ENCODE results near the gene RBCK1. TPM values are rescaled to one million over a fixed set of nuclear protein-coding genes. Genes with fewer than 3 reads are reported as not detected.

RBCK1 gene
- total RNA-seq, 4 donors from 2014 or later: 49.9 to 88.1 (median 52.9) TPM

DNA sequence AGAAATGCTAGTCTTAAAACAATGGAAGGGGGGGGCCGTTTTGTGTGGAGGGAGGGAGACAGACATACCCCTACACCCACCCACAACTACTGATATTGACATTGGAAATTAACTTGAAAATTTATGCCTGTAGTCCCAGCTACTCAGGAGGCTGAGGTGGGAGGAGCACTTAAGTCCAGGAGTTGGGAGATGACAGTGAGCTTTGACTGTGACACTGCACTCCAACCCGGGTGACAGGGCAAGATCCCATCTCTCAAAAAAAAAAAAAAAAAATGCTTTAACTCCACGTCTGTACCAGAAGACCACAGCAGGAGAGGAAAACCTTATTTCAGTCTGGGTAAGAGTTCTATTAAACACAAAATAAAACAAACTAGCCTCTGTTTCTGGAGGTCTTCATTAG lies 52.1 kb downstream of the RBCK1 start:
- TF ChIP-seq, protein P1, sequence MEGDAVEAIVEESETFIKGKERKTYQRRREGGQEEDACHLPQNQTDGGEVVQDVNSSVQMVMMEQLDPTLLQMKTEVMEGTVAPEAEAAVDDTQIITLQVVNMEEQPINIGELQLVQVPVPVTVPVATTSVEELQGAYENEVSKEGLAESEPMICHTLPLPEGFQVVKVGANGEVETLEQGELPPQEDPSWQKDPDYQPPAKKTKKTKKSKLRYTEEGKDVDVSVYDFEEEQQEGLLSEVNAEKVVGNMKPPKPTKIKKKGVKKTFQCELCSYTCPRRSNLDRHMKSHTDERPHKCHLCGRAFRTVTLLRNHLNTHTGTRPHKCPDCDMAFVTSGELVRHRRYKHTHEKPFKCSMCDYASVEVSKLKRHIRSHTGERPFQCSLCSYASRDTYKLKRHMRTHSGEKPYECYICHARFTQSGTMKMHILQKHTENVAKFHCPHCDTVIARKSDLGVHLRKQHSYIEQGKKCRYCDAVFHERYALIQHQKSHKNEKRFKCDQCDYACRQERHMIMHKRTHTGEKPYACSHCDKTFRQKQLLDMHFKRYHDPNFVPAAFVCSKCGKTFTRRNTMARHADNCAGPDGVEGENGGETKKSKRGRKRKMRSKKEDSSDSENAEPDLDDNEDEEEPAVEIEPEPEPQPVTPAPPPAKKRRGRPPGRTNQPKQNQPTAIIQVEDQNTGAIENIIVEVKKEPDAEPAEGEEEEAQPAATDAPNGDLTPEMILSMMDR (IDR thresholded peaks at IDR 0.05): no peak
- ATAC-seq (ENCODE audit: low FRiP score) (no peak), DNase-seq (ENCODE audit: low spot score) (no peak)

DNA sequence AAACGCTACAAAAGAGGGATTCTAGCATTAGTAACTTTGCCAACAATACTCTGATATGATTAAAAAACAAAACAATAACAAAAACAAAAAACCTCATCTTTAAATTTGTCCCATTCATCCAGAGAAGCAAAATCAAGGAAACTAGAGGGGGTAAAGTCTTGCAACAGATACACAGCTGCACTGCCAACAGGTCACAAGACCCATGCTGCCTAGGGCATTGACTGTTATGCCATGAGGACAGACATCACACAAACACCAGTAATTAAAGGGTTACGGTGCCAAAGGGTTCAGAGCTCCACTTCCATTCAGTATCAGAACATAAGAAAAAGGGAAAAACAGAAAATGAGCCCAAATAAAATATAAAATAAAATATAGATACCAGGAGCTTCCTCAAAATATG lies 52.6 kb downstream of the RBCK1 start:
- TF ChIP-seq, protein P1 (IDR thresholded peaks at IDR 0.05): no peak
- no peak for DNase-seq (ENCODE audit: low spot score)
- no peak for ATAC-seq (ENCODE audit: low FRiP score)

DNA sequence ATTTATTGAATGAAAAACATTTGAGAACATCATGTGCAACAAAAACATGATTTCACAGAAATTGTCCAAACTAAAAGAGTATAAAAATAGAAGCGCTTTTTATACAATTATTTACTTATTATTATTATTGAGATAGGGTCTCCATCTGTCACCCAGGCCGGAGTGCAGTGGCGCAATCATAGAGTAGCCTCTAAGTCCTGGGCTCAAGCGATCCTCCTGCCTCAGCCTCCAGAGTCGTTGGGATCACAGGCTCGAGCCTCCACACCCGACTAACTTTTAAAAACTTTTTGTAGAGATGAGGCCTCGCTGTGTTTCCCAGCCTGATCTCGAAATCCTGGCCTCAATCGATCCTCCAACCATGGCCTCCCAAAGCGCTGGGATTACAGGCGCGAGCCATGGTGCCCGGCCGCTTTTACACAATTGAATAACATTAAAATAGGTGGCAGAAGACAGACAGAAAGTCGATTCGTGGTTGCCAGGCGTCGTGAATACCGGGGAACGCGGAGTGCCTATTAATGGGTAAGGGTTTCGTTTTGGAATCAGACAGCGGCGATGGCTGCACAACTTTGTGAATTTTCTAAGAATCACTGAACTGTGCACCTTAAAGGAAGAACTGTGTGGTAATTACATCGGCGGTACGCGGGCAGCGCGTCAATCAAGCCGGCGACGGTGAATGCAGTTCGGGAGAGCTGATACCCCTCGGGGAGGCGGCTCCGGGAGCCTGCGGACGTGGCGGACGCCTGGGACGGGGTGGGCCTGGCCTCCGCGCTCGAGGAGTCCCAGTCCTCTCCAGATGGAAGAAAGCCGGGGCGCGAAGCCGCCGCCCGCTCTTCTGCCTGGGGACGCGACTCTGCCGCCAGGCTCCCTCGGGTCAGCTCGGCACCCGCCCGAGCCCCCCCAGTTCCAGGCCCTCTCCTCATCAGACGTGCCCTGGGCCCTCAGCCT lies 53.4 kb downstream of the RBCK1 start:
- TF ChIP-seq, protein P1 (IDR thresholded peaks at IDR 0.05): no peak
- DNase-seq (ENCODE audit: low spot score): no peak
- peak; percentile 64 for ATAC-seq (ENCODE audit: low FRiP score)

DNA sequence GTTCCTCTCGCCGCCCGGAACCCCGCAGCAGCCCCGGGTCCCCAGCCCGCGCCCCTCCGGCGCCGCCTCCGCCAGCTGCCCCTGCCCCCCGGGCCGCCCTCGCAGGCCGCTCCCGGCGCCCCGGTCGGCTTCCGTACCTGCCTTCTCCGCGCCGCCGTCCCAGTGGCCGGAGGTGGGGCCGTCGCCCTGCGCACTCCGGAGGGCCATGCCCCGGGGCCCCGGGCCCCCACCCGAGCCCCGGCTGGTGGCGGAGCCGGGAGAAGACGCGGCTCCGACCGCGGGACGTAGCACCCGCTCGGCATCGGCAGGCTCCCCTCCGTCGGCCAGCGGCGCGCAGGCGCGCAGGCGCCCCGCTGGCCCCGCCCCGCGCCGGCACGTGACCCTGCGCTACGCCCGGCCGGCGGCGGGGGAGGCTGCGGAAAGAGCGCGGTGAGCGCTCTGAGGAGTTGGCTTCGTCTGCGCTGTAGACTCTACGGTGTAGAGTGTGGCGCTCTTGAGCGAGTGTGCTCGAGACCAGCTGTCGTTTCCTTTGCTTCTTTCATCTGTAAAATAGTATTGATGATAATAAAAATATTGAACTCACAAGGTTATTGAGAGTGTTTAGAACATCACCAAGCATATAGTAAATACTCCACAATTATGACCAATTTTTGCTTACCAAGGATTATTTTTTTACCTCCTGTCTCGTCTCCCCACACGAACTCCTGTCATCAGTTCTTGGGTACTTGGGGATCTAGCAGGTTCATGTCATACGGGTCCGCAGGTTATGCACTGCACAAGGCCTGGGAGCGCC lies 54.3 kb downstream of the RBCK1 start, which contains the start of gene TBC1D20:
Gene TBC1D20 (minus strand): TSS at position 335 of the 793 bp plus-strand sequence. CDS start 128 bp downstream, at position 207.
- DNase-seq (ENCODE audit: low spot score) (peak; percentile 33), ATAC-seq (ENCODE audit: low FRiP score) (peak; percentile 98)
- TF ChIP-seq, protein P1 (IDR thresholded peaks at IDR 0.05): no peak

DNA sequence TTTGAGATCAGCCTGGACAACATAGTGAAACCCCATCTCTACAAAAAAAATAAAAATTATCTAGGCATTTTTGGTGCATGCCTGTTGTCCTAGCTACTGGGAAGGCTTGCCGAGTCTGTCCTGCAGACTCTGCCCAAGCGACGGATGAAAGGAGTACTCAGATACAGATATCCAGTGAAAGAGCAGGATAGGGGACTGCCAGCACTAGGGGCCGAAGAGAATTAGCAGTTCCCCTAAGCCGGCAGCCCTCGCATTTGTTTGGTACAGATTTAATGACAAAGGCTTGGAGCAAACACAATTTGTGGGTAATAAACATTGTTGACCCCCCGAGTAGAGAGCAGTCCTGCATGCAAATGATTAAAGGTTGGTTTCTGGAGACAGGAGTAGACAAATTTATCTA lies 59.7 kb downstream of the RBCK1 start:
- no peak for DNase-seq (ENCODE audit: low spot score)
- TF ChIP-seq, protein P1 (IDR thresholded peaks at IDR 0.05): no peak

DNA sequence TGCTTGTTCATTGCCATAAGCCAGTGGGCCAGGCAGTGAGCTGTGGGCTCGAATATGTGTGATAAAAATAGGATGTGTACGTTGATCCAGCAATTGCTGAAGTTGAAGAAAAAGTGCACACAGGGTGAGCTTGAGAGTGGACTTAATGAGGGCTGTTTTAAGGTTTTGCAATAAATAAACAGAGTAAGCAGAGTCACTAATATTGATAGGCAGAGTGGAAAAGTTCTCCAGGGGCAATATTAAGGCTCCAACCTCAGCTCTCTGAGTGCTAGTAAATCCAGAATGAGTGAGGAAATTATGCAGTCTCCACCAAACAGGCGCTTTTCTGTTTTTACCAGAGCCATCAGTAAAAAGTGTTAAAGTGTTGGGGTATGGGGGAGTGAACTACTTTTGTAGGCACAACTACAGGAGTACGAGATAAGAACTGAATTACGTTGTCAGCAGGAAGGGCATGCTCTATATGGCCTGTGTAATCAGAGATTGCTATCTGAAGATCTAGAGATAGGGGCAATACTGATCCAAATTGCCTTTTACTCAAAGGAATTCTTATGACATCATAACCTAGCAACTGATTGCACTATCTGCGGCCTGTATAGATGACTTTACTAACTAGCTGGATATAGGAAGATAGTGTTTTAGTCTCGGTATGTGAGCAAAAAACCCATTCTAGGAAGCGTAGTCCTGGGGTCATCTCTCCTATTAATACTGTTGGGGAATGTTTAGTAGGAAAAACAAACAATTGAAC lies 61.8 kb downstream of the RBCK1 start:
- ATAC-seq (ENCODE audit: low FRiP score) (no peak), DNase-seq (ENCODE audit: low spot score) (no peak)
- TF ChIP-seq, protein P1 (IDR thresholded peaks at IDR 0.05): no peak

More for the DNA sequence above, 59.7 kb downstream of the RBCK1 start:
- ATAC-seq (ENCODE audit: low FRiP score): no peak

All from omental fat pad (tissue), 4 donors.